Caco-2 (cell line): ENCODE data around the gene CRYGC. TPM values are rescaled to one million over a fixed set of nuclear protein-coding genes. Genes with fewer than 3 reads are reported as not detected.

Experiments used
- BruUV-seq: library from RNA; stranded (reverse); fragments of 400-500 nt; replicated peaks from 2 replicates; lab custom pipeline; 2021; lab: Mats Ljungman, UMichigan
- CTCF ChIA-PET: fragments of 300-600 bp; sonication (Branson Sonifier 250); formaldehyde crosslinking; loops from one replicate; lab custom pipeline; 2022; ENCODE audit warnings: antibody characterized with exemption; lab: Charles Lee
- POLR2A ChIA-PET: fragments of 300-600 bp; sonication (Branson Sonifier 250); formaldehyde crosslinking; loops from one replicate; lab custom pipeline; 2022; ENCODE audit warnings: antibody characterized with exemption; lab: Charles Lee
- DNase-seq, 2 experiments: peaks; one replicate each; pipeline versions ENCODE4 v3.0.0 to v3.0.0-alpha.2; 2020 to 2022
- H3K27me3 ChIP-seq: replicated peaks from 2 replicates; pipeline ENCODE4 v1.6.0; 2011; ENCODE audit warnings: low read length; ENCODE audit not compliant: control insufficient read depth, insufficient read depth
- H3K36me3 ChIP-seq: 2 replicates; pipeline ENCODE4 v1.5.1; 2011; ENCODE audit warnings: low read length; ENCODE audit not compliant: control insufficient read depth, insufficient read depth
- H3K4me1 ChIP-seq: fragments of 250-450 bp; sonication (Bioruptor Pico); 2 replicates; pipeline ENCODE4 v1.5.1; 2020; ENCODE audit warnings: mild to moderate bottlenecking
- H3K4me3 ChIP-seq: 2 replicates; pipeline ENCODE4 v1.5.1; 2011; ENCODE audit warnings: low read depth, mild to moderate bottlenecking, control low read depth, low read length
- H3K9me3 ChIP-seq: fragments of 250-450 bp; sonication (Bioruptor Pico); 2 replicates; pipeline ENCODE4 v1.5.1; 2020; ENCODE audit warnings: mild to moderate bottlenecking, moderate library complexity
- H3K27ac Mint-ChIP-seq: one replicate; pipeline ENCODE4 v1.8.0; 2022; ENCODE audit warnings: mixed read lengths; ENCODE audit not compliant: unreplicated experiment
- H3K27me3 Mint-ChIP-seq: one replicate; pipeline ENCODE4 v1.8.0; 2022; ENCODE audit warnings: mixed read lengths; ENCODE audit not compliant: insufficient read depth, unreplicated experiment
- H3K36me3 Mint-ChIP-seq: one replicate; pipeline ENCODE4 v1.8.0; 2022; ENCODE audit warnings: mild to moderate bottlenecking, mixed read lengths; ENCODE audit not compliant: insufficient read depth, unreplicated experiment
- H3K4me1 Mint-ChIP-seq: one replicate; pipeline ENCODE4 v1.8.0; 2022; ENCODE audit warnings: low read depth, mixed read lengths; ENCODE audit not compliant: unreplicated experiment
- H3K4me3 Mint-ChIP-seq: one replicate; pipeline ENCODE4 v1.8.0; 2022; ENCODE audit warnings: mild to moderate bottlenecking, moderate library complexity, mixed read lengths; ENCODE audit not compliant: unreplicated experiment
- H3K9me3 Mint-ChIP-seq: one replicate; pipeline ENCODE4 v1.8.0; 2022; ENCODE audit warnings: mixed read lengths; ENCODE audit not compliant: unreplicated experiment
- intact Hi-C: fragments of 100-400 bp; cut with micrococcal nuclease; formaldehyde crosslinking; loops from one replicate; pipeline ENCODE4 v1.10.0; 2022; ENCODE audit not compliant: unreplicated experiment
- total RNA-seq: library from RNA; stranded (reverse); gene quantifications from 2 replicates; pipeline ENCODE4 v1.2.3, GENCODE V29; 2022
- TF ChIP-seq, protein P1 (sequence below), 2 experiments: fragments of 200-600 bp in 1 of 2; IDR thresholded peaks; 1 replicate in 1 of 2; 2 replicates in 1 of 2; pipeline versions ENCODE4 v1.5.1 to v1.8.0; 2011 to 2022; ENCODE audit warnings: antibody characterized with exemption in 1 of 2, control low read depth in 1 of 2, inconsistent platforms in 1 of 2, low read depth in 1 of 2, low read length in 1 of 2, mild to moderate bottlenecking in 1 of 2, moderate library complexity in 1 of 2; ENCODE audit not compliant: insufficient read depth in 1 of 2, severe bottlenecking in 1 of 2, unreplicated experiment in 1 of 2

The CRYGC gene
- total RNA-seq, 1 experiment from 2014 or later = not detected

DNA sequence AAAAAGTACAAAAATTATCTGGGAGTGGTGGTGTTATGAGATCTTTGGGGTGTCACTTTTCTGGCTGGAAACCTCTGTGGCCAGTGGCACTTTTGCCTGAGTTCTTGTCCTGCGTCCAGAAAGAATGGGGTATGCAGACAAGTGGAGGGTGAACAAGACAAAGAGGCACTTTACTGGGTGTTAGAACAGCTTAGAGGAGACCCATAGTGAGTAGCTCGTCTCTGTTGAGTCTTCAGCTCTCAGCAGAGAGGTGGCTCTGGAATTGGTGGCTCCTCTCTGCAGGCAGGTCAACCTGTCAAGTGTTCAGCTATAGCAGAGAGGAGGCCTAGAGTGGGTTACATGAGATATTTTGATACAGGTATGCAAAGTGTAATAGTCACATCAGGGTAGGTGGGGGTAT lies 31.4 kb downstream of the CRYGC start:
- H3K4me1 Mint-ChIP-seq = peaks cover 14% of the 10 kb centered on the region
- H3K27me3 ChIP-seq = no peaks in the 10 kb centered on the region
- H3K27ac Mint-ChIP-seq = no peak overlapping the region
- no TSS peak for BruUV-seq
- H3K4me3 Mint-ChIP-seq = no peak overlapping the region
- TF ChIP-seq, protein P1, sequence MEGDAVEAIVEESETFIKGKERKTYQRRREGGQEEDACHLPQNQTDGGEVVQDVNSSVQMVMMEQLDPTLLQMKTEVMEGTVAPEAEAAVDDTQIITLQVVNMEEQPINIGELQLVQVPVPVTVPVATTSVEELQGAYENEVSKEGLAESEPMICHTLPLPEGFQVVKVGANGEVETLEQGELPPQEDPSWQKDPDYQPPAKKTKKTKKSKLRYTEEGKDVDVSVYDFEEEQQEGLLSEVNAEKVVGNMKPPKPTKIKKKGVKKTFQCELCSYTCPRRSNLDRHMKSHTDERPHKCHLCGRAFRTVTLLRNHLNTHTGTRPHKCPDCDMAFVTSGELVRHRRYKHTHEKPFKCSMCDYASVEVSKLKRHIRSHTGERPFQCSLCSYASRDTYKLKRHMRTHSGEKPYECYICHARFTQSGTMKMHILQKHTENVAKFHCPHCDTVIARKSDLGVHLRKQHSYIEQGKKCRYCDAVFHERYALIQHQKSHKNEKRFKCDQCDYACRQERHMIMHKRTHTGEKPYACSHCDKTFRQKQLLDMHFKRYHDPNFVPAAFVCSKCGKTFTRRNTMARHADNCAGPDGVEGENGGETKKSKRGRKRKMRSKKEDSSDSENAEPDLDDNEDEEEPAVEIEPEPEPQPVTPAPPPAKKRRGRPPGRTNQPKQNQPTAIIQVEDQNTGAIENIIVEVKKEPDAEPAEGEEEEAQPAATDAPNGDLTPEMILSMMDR (IDR thresholded peaks at IDR 0.05; ENCODE audit: insufficient read depth in 1 of 2, low read depth in 1 of 2, low read length in 1 of 2, severe bottlenecking in 1 of 2, unreplicated experiment in 1 of 2) = no peak
- no peaks in the 10 kb centered on the region for H3K9me3 ChIP-seq
- H3K4me1 ChIP-seq = no peaks in the 10 kb centered on the region
- intact Hi-C loops = no loop called here
- no peak overlapping the region for H3K4me3 ChIP-seq
- no peak for DNase-seq
- H3K36me3 ChIP-seq = no peaks in the 10 kb centered on the region
- no peaks in the 10 kb centered on the region for H3K9me3 Mint-ChIP-seq
- H3K36me3 Mint-ChIP-seq = no peaks in the 10 kb centered on the region
- CTCF ChIA-PET = no interaction called here
- POLR2A ChIA-PET = no interaction called here
- H3K27me3 Mint-ChIP-seq = no peaks in the 10 kb centered on the region

DNA sequence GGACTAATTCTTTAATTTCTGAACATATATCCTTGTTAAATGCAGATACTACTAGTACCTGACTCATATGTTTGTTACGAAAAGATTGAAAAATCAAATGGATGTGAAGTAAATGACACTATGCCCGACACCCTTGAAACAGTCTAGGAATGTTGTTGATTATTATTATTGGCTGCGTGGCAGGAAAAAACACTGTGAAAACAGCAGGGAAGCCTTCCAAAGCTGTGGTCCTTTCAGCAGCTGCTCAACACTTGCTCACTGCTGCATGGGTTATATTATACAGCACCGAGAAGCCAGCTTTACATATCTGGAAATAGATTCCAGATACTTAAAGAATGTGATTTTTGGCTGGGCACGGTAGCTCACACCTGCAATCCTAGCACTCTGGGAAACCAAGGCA lies 31.8 kb downstream of the CRYGC start:
- DNase-seq = no peak
- POLR2A ChIA-PET = no interaction called here
- Mint-ChIP-seq H3K4me1 (peaks cover 14% of the 10 kb centered on the region), H3K4me3 (no peak overlapping the region), H3K36me3 (no peaks in the 10 kb centered on the region), H3K27ac (no peak overlapping the region), H3K9me3 (no peaks in the 10 kb centered on the region), H3K27me3 (no peaks in the 10 kb centered on the region)
- CTCF ChIA-PET = no interaction called here
- intact Hi-C loops = no loop called here
- TF ChIP-seq, protein P1 (IDR thresholded peaks at IDR 0.05; ENCODE audit: insufficient read depth in 1 of 2, low read depth in 1 of 2, low read length in 1 of 2, severe bottlenecking in 1 of 2, unreplicated experiment in 1 of 2) = no peak
- no TSS peak for BruUV-seq
- Histone ChIP-seq H3K36me3 (no peaks in the 10 kb centered on the region), H3K27me3 (no peaks in the 10 kb centered on the region), H3K4me3 (no peak overlapping the region), H3K4me1 (no peaks in the 10 kb centered on the region; the same call in 1 of the 2 replicates), H3K9me3 (no peaks in the 10 kb centered on the region)

DNA sequence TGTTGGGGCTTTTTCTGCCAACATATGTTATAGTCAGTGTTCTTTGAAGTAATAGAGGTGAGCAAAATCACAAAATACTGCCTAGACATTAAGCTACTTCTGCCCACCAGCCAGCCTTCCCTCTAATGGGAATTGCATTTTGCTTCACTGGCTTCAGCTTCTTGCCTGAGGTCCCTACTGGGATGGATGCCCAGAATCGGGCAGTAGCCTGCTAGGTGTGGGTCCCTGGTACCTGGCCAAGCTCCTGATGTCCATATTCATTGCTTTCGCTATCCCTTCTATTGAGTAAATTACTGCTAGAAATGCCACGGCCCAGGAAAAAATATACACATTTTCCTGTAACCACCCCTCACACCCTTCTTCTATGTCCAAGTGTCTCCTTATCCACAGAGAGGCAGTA lies 32.3 kb downstream of the CRYGC start:
- H3K36me3 Mint-ChIP-seq = no peaks in the 10 kb centered on the region
- CTCF ChIA-PET = interaction anchor here (0.6 kb wide), 1 partner anchor 1941 kb away, joined by 5 read pairs; no protein-coding TSS in a partner anchor
- DNase-seq = no peak
- Histone ChIP-seq H3K4me3 (no peak overlapping the region), H3K27me3 (no peaks in the 10 kb centered on the region), H3K36me3 (no peaks in the 10 kb centered on the region), H3K4me1 (peaks cover 5% of the 10 kb centered on the region), H3K9me3 (no peaks in the 10 kb centered on the region)
- POLR2A ChIA-PET = interaction anchor here (0.6 kb wide), 1 partner anchor 138 kb away, joined by 8 read pairs; no protein-coding TSS in a partner anchor
- no TSS peak for BruUV-seq
- no peak overlapping the region for H3K27ac Mint-ChIP-seq
- no peaks in the 10 kb centered on the region for H3K27me3 Mint-ChIP-seq
- TF ChIP-seq, protein P1 (IDR thresholded peaks at IDR 0.05; ENCODE audit: insufficient read depth in 1 of 2, low read depth in 1 of 2, low read length in 1 of 2, severe bottlenecking in 1 of 2, unreplicated experiment in 1 of 2) = no peak
- intact Hi-C loops = no loop called here
- H3K4me3 Mint-ChIP-seq = no peak overlapping the region
- peaks cover 15% of the 10 kb centered on the region for H3K4me1 Mint-ChIP-seq
- no peaks in the 10 kb centered on the region for H3K9me3 Mint-ChIP-seq
